Cortex of kidney (tissue), 1 donor: ENCODE data around the gene CMTR2.
"Not testable (repeated sequence)": the region's sequence is repeated elsewhere in the genome, so short reads cannot be mapped to it uniquely, and the experiment has no call there.

Experiments used
- DNase-seq: peaks from one replicate; lab custom pipeline; 2025; lab: John Stamatoyannopoulos, UW

CMTR2 gene, protein sequence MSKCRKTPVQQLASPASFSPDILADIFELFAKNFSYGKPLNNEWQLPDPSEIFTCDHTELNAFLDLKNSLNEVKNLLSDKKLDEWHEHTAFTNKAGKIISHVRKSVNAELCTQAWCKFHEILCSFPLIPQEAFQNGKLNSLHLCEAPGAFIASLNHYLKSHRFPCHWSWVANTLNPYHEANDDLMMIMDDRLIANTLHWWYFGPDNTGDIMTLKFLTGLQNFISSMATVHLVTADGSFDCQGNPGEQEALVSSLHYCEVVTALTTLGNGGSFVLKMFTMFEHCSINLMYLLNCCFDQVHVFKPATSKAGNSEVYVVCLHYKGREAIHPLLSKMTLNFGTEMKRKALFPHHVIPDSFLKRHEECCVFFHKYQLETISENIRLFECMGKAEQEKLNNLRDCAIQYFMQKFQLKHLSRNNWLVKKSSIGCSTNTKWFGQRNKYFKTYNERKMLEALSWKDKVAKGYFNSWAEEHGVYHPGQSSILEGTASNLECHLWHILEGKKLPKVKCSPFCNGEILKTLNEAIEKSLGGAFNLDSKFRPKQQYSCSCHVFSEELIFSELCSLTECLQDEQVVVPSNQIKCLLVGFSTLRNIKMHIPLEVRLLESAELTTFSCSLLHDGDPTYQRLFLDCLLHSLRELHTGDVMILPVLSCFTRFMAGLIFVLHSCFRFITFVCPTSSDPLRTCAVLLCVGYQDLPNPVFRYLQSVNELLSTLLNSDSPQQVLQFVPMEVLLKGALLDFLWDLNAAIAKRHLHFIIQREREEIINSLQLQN

DNA sequence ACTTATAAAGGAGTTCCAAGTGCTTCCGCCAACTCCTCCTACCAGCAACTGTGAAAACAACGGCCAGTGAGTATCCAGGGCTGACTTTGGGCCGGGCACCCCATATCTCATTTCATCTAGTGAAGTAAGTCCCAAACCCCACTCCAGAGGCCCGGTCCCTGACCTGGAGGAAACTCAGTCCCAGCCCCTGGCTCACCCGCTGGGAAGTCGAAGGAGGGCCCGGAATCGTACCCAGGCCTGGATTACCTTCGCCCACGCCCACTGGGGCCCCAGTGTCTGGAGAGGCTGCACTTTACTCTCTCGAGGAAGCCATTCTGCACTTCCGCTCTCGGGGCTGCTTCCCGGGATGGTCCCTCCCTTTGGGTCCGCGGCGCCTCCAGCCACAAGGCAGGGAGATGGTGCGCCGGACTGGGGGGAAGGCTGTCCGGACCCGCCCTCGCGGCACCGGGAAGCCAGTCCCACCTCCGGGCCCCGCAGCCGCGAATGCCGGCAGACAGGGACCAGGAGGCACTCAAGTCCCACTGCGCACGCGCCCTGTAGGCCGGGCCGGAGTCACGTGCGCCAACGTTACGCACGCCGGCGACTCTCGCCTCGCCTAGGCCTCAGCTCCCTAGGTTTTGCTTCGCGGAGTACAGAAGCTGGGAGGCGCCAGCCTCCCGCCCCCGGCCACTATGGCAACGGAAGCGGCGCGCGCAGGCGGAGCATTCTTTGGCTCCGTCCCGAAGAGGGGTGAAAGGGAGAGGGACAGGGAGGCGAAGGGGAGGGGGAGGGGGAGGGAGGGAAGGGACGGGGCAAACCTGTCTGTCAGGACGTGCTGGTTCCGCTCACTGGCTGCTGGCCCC, at the start of gene CMTR2:
Gene CMTR2, minus strand, starts transcription at position 513 of the 842 bp plus-strand sequence. CDS start 3,482 bp downstream, outside the sequence.
- DNase-seq: peak; percentile 82

DNA sequence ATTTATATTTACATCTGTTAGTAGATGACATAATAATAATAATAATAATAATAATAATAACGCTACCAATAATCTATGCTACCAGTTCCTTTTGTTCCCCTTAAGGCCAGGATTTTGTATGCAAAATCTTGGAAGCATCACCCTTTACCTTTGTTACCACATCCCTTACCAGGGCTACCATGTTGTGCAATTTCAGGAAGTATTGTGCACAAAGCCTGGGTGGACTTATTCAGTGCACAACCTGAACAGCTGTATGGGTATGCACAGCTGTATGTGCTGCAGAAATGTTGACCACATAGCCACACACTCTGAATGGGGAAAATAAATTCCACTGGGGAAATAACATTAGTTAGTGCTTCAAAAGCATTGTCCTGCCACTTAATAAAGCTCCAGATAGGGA, 49.4 kb upstream of the CMTR2 start:
- no peak for DNase-seq

DNA sequence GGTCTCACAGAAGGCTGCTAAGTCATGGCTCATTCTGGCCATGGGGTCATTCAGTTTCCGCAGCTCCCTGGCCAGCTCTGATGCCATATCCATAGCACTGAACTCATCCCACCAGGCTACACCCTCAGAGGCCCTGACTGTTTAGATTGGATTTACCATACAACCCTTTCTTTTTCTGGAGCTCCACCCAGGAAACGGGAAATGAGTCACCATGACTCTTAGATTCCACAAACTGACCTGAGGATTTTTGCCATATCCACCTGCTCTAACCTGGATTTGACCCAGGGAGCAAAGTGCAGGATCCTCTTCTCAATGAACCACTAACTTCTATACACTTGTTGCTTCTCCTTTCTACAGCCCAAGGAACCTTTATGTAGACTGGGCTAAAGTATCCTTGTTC, 49.0 kb upstream of the CMTR2 start:
- DNase-seq: no peak

DNA sequence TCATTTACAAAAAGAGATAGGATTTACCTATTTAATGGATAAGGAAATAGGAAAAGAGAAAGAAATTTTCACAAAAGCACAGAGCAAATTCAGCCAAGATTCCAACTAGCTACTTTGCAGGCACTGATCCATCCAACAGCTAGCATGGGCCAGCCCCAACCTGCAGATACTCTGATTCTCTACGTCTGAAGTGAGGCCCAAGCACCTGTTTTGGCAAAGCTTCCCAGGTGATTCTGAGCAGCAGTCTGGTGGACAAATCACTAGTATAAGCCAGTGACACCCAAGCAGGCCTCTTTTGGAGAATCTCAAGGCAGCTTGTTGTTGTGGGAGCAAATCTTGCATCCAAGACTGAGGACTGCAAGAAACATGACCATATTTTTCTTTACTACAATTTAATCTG, 48.4 kb upstream of the CMTR2 start:
- no peak for DNase-seq

DNA sequence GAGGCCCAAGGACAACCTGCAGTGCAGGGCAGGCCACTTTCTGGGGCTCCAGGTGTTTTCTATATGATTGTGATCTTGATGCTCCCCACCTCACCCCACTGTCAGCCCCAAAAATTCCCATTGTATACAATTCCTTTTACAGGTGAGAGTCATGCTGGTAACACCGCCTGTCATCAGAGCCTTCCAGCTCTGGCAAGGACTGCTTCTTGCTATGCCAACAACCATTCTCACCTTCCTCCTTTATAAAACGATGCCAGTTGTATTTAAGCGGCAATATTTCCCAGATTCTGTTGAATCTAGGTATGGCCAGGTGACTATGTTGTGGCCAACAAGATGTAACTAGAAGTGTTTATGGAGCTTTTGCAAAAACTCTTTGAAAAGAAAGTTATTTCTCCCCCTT, 38.9 kb upstream of the CMTR2 start:
- no peak for DNase-seq

DNA sequence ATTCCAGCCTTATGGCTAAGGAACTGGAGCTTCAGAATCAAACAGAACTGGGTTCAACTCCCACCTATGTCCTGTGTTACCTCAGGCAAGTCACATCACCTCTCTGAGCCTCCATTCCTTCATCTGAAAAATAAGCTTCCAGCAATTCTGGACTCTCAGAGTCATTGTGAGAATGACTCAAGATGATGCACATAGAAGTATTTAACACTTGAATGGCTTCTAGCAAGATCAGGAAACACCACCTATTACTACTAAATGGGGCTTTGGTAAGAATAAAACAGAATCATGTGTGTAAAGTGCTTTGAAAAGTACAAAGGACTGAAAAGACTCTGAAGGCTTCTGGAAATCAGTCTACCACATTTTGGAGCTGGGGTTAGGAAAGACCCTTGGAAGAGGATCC, 38.5 kb upstream of the CMTR2 start:
- no peak for DNase-seq

DNA sequence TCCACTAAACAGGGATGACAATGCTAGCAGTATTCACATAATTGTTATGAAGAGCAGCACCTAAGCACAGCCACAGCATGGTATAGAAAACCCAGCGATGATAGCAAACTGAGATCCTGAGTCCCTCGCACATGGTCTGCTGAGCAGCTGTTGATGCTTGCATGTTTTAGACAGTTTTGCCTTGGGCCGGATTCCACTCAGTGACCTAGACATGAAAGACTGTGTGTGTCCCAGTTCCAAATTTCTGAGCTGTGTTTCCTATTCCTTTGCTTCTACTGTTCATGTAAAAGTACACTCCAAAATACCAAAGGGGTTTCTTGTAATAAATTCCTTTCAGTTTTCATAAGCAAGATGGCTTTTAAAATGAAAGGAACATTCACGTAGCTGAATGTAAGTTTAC, 30.8 kb upstream of the CMTR2 start:
- no peak for DNase-seq

DNA sequence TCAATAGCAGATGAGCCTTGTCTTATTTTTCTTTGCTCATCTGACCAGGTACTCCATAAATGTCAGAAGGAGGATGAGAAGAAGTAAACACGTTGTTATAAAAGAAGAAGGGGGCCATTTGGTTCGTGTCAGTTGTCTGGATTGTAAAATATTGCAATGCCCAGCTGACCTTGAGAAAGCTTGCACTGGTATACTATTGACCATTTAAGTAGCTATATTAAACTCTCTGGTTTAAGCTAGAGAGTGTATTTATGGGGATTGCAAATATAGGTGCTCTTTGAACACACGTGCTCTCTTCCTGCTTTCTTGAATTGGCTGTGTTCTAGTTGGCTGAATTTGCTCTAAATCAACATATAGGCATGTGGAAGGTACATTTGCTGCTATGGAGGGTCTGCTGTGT, 26.1 kb upstream of the CMTR2 start:
- no peak for DNase-seq

DNA sequence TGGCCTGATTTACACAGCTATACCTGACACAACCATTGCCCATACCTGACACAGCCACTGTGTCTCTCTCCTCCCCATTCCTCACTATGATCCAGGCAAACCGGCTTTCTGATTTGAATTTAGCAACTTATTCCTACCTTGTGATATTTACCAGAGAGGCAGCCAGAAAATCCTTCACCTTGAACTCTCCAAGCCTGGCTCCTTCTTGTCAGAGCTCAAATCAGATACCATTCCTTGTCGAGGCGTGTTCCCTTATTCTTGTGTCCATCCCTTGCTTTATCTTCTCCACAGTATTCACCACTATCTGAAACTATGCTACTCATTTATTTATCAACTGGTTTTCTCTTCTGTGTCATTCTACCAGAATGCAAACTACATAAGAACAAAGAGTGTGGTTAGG, 24.4 kb upstream of the CMTR2 start:
- not testable (repeated sequence) for DNase-seq

DNA sequence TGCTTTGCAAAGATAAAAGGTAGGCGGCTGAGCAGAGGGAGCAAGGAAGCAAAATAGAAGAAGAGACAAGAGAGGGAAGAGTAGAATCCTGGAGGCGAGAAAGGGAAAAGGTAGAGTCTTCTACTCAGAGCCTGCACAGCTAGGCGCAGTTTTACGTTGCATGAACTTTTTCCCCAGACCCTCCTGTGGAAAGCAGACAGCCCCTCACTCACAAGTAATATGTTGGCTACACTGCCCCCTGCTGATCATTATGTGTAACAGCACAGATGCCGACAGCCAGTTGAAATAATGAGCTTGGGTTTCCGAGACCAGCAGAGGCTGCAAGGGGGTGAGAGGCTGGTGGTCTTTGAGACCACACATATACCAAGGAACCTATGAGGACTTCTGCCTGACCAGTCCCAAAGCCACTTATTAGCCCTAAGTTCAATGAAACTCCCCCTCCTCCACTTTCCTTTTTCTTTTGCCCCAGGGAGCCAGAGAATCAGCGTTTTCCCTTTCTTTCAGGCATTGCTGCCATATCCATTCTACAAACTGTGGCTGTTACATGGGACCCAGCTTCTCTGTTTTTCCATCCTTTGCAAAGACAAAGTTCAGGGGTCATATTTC, 22.5 kb upstream of the CMTR2 start:
- no peak for DNase-seq

DNA sequence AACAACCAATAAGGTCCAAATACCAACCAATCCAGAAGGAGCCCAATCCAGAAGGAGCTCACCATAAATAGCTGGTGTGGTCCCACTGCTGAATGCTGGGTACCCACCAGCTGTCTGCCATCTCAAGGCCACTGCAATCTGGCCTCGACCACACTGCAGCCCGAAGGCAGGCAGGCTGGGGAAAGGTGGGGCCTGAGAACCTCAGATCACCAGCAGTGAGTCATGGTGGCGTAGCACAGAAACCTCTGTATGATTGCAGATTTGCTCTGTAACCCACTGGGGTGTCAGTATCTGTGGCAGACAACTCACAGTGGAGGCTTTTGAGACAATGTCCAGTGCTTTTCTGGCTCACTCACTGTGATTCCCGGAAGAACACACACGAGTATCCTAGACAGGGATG, 14.7 kb upstream of the CMTR2 start:
- no peak for DNase-seq

DNA sequence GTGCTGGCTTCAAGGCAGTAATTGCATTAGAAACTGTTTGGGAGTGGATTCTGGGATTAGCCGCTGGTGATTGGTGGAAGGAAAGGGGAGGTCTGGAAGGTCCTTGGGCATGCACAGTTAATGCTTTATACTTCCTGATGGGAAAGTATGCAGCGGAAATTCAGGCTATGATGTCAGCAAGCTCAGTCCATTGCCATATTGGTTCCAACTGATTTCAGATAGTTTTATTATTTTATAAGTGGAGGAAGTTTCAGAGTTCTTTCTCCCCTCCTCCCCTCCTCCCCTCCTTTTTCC, 8.1 kb upstream of the CMTR2 start:
- no peak for DNase-seq

DNA sequence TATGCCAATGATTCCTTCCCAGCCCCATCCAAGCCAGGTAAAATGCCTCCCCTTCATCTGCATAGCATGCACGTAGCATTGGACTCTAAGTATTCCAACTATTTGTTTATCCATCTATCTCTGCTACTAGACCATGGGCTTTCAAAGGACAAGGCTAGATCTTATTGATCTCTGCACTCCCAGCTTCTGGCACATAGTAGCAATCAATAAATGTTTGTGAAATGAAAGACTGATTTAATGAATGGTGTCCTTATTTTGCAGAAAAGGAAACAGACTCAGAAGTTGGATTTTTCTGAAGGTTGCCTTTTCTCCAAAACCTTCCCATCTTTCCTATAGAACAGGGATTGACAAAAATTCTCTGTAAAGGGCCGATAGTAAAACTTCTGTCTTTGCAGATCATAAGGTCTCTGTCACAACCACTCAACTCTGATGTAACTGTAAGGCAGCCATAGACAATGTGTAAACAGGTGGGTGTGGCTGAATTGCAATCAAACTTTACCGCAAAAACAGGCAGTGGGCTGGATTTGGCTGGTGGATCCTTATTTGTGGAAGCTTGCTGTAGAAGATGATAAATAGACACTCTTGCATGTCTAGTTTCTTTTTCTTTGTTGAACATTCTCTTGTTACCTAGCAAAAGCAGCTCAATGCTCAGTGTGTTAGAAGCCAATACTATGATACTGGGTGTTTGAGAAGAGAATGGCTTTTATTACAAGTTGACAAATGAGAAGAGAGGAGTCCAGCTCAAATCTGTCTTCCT, 7.6 kb upstream of the CMTR2 start:
- no peak for DNase-seq

DNA sequence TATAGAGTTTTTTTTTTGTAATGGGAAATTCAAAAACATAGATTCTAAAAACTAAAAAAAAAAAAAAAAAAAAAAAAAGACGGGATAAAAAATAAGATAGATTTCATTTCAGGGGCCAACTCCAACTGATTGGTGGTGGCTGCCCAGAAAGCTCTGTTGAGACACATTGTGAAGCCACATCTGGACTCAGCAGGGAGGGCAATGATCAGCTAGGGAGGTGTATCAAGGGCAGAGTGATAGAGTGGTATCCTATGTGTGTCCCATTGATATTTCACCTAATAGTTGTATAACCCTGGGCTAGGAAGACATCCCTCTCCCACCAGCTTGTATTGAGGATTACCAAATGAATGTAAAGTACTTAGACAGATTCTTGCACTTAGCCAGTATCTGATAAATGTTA, 6.7 kb upstream of the CMTR2 start:
- no peak for DNase-seq

DNA sequence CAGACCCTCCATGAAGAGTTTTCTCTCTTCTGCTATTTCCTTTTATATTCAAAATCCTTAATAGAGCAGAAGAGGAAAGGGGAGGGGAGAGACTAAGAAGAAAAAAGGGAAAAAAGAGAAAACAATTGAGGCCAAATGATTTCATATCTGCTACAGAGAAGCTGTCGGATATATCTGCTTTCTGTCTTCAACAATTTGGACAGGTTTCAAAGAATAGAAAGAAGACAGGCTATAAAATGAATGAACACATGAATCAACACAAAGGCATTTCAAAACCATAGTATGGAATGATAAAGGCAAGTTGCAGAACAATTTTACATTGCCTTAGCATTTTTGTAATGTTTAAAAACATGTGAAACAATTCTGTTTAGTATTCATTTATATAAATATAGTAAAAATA, 4.7 kb upstream of the CMTR2 start:
- DNase-seq: no peak

DNA sequence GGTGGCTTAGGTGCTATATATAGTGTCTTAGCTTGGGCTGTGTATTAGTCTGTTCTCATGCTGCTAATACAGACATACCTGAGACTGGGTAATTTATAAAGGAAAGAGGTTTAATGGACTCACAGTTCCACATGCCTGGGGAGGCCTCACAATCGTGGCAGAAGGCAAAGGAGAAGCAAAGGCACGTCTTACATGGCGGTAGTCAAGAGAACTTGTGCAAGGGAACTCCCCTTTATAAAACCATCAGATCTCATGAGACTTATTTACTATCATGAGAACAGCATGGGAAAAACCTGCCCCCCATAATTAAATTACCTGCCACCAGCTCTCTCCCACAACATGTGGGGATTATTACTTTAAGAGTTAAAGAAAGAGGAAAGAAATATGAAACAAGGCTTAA, 2.9 kb upstream of the CMTR2 start:
- not testable (repeated sequence) for DNase-seq

DNA sequence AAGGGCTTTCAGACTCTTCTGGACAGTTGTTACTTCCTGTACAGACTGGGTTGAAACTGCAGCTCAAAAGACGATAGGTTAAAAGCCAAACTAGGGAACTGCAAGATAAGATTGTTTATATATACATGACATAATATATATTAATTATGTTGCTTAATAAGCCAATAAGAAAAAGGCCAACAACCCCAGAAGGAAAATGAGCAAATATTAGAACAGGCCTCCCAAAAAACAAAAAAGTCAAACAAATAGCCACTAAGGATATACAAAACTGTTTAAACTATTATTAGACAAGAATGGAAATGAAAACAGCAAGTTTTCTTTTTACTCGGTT, 495 bp upstream of the CMTR2 start:
- DNase-seq: no peak

DNA sequence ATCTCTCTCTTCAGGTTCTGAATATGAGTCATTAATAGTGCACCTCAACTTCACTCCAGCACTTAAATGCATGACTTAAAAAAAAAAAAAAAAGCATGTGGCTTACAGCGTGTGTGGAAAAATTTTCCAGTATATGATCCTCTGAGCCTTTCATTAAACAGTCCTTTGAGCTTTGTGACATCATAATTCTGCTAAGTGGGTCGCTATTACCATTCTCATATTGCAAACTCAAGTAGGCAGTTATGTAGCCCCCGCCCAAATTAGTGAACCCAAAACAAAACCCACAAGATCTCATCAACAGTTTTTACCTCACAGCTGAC, 672 bp downstream of the CMTR2 start:
- no peak for DNase-seq

DNA sequence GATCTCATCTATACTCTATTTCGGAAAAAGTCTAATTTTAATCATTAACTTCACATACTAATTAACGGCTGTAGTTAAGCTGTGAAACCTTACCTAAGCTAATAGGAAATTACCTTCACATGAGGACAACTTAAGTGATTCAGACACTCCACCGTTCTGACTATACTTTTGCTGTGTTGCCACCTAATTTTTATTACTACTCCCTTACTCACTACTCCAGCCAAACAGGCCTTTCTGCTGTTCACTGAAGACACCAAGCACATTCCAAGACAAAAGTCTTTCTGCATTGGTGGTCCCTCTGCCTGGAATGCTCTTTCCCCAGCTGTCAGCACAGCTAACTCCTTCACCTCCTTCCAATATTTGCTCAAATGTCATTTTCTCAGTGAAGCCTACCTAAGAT, 1.3 kb downstream of the CMTR2 start:
- DNase-seq: no peak

DNA sequence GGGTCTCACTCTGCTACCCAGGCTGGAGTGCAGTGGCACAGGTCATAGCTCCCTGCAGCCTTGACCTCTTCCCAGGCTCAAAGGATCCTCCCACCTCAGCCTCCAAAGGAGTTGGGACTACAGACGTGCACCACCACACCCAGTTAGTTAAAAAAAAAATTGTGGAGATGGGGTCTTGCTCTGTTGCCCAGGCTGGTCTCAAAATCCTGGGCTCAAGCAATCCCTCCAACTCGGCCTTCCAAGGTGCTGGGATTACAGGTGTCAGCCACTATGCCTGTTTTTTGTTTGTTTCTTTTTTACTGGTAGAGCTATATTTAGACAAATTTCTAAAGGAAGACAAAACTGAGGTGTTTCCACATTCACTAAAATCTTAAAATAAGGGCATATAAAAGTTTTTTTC, 1.7 kb downstream of the CMTR2 start:
- DNase-seq: no peak

DNA sequence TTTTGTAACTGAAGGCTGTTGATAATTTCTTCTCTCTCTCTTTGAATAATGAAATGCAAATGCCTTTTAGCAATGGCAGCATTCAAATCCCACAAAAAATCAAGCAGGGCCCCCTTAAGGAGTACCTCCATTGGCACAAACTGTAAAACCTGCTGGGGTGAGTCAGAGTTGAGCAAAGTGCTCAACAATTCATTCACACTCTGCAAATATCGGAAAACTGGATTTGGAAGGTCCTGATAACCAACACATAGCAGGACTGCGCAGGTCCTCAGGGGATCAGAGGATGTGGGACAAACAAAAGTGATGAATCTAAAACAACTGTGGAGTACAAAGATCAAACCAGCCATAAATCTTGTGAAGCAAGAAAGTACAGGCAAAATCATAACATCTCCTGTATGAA, 5.6 kb downstream of the CMTR2 start:
- DNase-seq: no peak

DNA sequence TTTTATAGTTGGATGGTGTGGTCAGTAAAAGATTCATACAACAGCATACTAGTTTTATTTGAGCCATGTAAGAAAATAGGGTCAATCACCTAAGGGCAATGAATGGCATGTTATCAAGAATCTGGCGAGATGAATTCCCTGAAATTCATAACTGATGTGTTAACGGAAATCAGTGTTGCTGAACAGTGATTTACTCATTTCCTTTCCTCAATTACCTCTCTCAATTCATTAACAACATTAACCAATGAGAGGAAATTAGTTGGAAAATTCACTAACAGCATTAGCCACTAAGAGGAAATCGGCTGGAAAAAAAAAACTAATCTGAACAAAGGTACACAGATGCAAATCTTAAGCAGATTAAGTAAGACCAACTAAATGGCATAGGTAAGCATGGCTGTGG, 6.3 kb downstream of the CMTR2 start:
- no peak for DNase-seq
